RPMI7951 (cell line): ENCODE data around the gene APBA1. TPM values are rescaled to one million over a fixed set of nuclear protein-coding genes. Genes with fewer than 3 reads are reported as not detected.

Source experiments
- DNase-seq: peaks from one replicate; pipeline ENCODE4 v3.0.0-alpha.2; 2012; ENCODE audit warnings: low read depth
- total RNA-seq: library from RNA; depleted of rRNA; stranded (reverse); fragments of >200 nt; shearing (Covaris generic); gene quantifications from 2 replicates; pipeline ENCODE4 v1.2.3, GENCODE V29; 2014; rRNA removed

APBA1 gene
- 0.10 and 0.12 TPM in 2 replicates for total RNA-seq

DNA sequence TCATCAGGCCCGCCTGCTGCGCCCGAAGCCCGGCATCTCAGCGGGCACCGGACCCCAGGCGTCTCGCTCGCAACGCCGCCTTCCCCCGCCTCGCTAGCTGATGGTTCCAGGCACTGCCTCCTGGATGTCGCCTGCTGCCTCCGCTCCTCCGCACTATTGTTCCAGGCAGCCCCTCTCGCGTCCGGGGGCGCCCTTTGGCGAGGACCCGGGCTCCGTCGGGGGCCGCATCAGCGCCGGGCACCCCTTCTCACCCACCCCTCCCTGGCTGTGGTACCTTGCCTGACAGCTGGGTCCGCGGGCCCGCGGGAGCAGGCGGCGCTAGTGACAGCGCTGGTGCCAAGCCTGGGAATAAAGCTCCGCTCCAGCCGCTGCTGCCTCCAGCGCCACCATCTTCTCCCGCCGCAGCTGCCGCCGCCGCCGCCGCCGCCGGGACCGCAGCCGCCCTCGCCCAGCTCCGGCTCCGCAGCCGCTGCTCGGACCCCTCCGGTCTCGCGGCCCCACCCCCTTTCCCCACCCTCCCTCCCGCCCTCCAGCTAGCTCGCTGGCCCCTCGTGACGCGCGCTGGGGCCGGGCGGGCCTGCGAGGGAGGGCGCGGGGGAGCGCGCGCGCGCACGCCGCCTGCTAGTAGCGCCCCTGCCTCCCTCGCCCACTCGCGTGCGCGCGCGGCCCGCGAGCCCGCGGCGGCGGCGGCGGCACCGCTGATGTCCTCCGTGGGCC lies at the start of gene APBA1:
APBA1 (minus strand) TSS at position 493 of the 717 bp plus-strand sequence.
- peak; percentile 43 for DNase-seq

DNA sequence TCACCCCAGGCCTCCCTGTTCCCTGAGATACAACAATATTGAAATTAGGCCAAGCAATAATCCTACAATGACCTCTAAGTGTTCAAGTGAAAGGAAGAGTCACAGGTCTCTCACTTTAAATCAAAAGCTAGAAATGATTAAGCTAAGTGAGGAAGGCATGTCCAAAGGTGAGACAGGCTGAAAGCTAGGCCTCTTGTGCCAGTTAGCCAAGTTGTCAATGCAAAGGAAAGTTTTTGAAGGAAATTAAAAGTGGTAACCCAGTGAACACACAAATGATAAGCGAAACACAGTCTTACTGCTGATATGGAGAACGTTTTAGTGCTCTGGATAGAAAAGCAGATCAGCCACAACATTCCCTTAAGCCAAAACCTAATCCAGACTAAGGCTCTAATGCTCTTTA lies 47.8 kb upstream of the APBA1 start:
- DNase-seq: no peak

DNA sequence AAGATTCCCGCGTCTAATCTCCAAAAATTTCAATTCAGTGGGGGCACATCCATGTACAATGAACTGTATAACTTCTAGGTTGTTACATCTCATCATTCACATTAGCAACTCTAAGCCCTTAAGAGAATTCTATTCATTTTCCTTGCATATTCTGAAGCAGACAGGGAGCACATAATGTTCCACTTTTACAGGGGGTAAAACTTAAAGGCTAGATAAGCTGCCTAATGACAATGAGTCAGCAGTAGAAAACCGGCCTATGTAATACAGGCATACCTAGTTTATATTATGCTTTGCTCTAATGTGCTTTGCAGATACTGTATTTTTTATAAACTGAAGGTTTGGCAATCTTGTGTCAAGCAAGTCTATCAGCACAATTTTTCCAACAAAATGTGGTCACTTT lies 47.2 kb upstream of the APBA1 start:
- DNase-seq: no peak

DNA sequence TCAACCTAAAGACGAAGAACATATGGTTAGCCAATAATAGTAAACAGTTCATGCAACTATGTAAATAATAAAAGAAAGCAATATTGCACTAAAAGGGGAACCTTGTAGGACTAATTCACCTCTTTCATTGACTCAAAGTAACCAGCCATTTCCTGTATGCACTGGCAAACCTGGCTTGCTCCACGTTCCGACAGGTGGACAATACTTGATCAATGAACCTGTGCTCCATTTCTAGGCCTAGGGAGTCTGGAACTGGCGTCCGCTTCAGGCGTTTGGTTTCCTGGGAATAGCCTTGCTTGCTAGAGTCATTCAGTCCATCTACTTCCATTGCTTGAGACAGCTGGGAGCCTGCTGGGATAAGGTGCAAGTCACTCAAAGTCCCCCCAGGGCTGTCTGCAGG lies 46.0 kb upstream of the APBA1 start:
- no peak for DNase-seq

DNA sequence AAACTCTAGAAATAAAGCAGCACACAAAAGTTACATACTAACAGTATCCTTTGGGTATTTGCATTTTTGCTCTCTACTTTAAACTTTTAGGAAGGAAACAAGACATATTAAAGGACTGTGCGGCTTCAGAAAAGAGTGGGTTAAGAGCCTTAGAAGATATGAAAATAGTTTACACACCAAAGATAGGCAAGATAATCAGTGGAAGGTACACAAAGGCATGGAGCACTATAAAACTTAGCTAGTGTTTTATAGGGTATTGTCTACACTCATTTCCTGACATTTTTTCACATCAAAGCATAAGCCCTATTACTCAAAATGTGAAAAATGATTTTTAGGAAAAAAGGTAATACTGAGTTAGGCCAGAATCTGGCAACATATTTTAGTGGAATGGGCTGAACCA lies 43.7 kb upstream of the APBA1 start:
- DNase-seq: no peak

DNA sequence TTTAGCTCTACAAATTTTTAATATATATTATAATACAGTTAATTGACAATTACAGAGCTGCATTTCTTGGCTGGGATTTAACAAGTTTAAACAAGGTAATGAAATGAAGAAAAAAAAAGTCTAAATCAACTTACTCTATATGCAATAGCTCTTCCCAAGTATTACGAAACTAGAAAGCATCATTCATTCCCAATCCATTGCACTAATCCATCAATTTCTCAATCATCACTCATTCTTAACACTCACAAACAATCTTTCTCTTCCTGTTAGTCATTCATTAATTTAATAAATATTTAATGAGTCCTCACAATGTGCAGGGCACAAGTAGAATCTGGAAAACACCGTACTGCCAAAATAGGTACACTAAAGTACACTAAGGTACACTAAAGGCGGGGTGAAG lies 42.9 kb upstream of the APBA1 start:
- DNase-seq: no peak

DNA sequence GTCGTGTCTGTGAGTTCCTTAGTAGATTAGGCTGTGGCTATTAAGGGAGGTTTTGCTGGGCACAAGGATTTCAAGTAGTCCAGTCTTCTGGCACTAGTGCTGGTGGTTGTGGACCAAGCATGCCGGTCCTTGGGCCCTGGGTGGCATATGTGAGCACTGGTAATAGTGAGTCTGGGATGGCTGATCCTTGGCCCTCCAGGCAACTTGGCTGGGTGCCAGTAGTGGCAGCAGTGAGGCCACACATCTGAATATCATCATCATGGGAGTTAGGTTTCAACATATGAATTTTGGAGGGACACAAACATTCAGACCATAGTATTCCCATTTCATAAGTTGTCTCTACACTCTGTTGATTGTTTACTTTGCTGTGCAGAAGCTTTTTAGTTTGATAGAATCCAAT lies 25.3 kb upstream of the APBA1 start:
- DNase-seq: no peak

DNA sequence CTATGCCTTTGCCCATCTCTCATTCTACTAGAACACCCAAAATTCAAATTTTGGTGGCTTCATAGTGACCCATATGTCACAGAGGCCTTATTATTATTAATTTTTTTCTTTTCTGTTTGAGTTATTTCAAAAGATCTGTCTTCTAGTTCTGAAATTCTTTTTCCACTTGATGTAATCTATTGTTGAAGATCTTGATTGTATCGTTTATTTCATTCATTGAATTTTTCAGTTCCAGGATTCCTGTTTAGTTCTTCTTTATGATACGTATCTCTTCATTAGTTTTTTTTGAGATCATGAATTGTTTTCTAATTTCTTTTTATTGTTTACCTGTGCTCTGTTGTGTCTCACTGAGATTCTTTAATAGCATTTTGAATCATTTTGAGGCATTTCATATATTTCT lies 24.6 kb upstream of the APBA1 start:
- DNase-seq: peak; percentile 3

DNA sequence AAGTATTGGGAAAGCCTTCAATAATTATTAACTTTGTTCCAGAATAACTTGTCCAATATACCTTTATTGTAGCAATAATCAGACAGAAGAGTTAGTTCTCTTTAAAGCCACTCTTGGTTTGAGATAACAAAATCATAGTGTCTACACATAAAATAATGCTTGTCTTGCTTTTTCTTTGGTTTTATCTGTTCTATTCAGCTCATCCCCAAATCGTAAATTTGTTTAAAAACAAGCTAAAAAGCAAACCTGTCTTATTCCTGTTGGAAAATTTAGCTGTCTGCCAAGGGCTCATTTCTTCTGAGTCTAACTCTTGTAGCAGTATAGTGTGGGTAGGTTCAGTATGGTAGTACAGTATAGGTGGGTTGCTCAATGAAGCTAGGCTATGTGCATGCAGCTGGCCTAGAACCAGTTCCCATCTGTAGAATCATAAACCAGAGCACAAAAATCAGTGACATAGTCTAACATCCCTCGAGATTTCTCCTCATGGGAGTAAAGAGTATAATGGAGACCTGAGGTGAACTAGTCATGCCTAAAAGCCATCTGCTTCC lies 17.9 kb upstream of the APBA1 start:
- DNase-seq: no peak

DNA sequence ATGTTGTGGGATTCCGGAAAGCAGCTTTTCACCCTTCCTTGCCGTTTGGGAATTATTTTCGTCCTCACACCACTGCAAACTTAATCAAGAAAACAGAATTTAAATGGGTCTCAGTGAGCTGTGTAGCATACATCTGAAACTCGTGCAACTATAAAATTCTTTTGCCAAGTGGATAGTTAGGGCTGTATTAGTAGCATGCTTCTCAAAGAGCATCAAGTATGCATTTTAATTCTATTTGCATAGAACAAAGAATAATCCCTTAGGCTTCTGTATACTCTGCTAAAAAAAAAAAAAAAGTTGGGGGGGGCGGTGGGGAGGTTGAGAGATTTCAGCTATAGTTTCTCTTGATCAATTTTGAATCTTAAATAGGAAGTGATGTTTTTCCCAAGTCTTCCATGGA lies 11.8 kb upstream of the APBA1 start:
- DNase-seq: no peak

DNA sequence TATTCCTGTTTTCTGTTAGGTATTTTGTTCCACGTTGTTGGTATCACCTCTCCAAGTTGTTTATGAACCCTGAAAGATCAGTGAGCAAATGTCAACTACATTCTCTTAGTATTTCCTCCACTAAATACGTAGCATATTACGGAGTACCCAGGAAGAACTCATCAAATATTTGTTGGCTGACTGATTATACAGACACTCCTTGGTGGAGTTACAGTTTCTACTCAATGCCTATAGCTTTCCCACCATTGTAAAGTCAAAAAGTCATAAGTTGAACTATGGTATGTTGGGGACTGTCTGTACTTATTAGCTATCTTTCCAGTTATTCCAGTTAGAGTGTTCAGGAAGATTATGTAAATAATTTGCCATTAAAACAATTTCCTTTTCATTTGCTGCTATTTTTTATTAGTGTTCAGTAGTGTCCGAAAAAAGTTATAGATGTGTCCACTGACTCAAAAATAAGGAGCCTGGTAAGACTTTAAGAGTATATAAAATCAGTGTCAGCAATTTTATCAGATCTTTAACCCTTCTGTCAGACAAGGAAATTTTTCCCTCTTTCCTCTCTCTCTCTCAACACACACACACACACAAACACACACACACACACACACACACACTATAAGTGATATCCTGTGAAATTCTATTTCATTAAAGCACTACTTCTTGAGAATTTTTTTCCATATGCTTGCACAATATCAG lies 6.8 kb upstream of the APBA1 start:
- DNase-seq: no peak

DNA sequence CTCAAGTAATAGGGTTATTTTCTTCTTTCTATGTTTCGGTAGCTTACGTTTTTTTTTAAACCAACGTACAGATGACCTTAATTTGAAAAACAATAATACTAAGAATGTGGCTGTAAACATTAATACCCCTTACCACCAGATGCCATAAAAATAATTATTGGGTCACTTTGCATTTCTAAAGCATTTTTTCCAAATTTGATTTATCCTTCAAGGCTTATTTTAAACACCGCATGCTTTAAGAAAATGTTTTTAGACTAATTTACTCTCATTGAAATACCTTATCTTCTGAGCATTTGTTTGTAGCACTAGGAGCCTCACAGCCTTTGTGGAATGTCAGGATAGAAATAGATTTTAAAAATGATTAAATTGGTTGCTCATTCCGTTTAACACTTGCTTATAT lies 5.8 kb upstream of the APBA1 start:
- DNase-seq: no peak

DNA sequence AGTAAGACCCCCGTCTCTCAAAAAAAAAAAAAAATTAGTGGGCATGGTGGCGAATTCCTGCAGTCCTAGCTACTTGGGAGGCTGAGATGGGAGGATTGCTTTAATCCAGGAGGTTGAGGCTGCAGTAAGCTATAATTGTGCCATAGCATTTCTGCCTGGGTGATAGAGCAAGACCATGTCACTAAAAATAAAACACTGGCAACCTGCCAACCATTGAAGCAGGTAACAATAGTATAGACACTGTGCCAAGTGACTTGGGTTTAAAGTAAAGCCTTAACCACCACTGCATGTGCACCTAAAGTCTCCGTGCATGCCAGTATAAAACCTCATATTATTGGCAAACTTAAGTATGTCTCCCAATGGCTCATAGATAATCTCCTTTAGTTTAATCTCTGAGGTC lies 3.4 kb upstream of the APBA1 start:
- no peak for DNase-seq

DNA sequence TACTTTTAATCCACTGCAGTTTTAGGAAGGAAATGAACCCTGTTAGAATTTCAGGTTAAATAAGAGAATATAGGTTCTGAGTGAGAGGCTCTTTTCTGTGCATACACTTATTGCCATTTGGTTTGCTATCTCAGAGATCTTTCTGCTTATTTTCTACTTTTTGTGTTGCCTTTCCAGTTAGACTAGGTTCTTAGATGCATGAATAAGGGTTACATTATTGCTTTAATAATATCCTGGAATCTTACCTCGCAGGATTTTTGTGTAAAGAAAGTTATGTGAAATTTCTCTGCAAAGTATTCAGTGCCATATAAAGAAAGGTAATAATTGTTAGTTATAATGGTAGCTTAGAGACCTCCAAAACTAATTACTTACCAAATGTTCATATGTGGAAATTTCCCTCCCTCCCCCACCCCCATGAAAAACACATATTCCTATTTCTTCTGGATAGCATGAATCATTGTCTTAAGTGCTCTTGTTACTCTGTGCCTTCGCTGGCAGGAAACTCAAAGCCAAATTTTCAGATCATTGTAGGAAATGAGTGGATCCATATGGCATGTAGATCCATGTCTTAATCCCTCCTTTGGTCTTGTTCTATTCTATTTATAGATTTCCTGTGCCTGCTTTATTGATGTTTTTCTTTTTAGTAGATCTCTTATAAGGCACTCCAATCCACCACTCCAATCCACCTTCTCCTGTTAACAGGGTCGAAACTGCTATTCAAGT lies 2.7 kb upstream of the APBA1 start:
- peak; percentile 50 for DNase-seq

DNA sequence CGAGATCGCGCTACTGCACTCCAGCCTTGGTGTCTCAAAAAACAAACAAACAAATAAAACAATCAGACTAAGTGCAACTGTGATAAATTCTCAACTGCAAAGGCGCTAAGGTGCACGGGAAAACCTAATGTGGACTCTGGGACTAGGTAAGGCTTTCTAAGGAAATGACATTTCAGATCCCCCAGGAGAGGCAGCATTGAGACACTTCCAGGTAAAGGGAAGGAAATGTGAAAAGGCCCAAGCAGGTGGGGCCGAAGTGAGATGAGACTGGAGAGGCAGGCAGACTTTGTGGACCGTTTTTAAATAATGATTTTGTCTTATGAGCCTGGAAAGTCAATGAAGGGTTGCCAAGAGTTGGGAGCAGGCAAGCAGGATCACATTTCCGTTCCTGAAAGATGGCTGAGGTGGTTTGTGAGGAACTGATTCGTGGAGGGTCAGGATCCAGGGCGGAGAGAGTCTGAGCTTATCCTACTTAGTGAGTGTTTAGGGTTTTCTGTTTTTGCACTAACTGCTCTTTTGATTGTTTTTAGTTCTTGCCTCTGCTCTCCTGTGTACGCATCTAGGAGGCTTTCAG lies 2.0 kb upstream of the APBA1 start:
- no peak for DNase-seq

DNA sequence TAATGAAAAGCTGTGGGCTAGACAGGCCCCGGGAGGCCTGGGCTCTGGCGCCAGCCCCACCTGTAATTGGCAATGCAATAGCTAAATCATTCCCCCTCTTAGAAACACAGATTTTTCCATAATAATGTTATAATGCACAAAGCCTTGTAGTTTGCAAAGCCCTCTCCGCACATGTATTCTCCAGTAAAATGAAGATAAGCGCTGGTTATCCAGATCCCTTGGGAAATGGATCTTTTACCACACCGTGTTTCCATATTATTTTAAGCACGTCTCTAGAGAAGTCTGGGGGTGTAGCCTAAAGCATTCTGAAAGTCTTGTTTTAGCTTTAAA lies 1.1 kb upstream of the APBA1 start:
- no peak for DNase-seq

DNA sequence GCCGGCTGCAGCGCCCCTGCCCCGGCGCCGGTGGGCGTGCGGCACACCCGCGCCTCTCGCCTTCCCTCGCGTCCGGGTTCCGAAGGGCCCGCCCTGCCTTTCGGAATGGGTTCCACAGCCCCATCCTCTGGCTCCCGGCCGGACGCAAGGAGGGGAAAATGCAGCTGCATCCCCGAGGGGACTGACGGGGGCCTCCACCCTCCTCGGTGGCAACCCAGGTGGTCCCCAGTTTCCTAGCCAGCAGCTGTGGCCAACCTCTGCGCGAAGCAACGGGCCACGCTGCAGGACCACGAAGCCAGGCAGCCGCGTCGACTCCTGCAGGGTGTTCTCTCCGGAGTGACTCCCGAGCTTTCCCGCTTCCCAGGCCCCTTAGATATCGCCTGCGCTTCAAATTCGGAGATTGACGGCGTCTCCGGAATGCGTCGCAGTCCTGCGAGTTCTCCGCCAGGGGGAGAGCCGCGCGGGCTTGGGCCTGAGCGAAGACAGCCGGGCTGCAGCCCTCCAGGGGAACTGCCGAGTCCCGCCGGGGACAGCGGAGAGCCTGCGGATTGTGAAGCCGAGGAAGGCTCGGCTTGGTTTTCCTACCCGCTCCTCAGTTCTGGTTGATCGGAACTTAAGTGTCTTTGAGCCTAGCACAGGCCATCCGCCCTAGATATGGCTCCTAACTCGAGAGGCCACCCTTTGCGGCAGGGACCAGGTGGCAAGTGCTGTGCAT lies 582 bp upstream of the APBA1 start:
- peak; percentile 79 for DNase-seq

DNA sequence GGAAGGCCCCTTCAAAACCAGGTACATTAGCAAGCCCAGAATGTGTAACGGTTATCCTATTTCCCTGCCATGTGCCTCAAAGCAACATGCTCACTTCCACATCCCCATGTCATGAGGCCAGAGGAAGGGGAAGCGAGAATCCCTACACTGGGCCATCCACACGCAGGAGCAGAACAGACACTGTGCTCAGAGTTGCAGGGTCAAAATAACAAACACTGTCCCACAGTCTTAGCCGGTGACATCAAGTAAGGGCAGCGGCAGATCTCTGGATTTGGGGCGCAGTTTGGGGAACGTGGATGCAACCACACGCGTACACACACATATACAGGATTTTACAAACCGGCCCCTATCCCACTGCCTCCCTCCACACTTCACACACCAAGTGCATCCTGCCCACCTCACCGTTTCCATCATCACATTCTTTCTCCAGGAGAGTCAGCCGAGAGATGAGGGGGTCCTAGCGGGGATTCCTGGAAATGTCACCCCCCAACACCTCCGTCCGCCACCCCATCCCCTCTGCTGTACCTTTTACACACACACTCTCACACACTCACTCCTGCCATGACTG lies 776 bp downstream of the APBA1 start:
- DNase-seq: no peak

DNA sequence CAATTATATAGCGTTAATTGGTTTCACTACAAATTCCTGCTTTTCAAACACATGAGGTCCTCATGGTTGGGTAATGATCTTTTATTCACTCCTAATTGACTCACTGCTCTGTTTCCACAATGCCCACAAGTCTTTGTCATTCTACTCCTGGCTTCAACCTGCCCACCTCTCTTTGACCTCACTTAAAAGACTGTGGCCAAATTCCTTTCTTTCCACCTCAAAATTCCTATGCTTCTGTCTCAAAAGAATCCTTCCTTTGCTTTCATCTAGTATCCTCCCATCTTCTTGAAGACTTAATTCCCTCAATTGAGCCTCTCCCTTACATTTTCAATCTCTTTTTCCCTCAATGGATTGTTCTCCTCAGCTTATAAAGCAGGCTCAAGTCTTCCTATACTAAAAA lies 4.9 kb downstream of the APBA1 start:
- DNase-seq: no peak

DNA sequence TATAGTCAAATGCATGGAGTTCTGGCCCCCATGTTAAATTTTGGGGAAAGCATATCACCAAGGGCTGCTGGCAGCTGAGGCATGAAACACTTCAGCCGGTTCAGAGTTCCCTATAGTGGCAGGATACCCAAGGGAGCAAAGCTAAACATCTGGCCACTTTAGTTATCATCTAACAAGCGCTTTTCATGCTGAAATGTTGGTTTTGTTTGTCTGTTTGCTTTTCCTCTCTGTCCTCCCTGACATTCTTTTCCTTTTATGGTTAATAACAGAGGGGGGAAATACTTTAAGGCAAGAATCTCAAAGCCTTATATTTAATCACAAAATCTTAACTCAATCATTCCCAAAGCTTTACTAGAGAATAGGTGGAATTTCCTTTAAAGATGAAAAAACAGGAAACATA lies 11.9 kb downstream of the APBA1 start:
- DNase-seq: no peak

DNA sequence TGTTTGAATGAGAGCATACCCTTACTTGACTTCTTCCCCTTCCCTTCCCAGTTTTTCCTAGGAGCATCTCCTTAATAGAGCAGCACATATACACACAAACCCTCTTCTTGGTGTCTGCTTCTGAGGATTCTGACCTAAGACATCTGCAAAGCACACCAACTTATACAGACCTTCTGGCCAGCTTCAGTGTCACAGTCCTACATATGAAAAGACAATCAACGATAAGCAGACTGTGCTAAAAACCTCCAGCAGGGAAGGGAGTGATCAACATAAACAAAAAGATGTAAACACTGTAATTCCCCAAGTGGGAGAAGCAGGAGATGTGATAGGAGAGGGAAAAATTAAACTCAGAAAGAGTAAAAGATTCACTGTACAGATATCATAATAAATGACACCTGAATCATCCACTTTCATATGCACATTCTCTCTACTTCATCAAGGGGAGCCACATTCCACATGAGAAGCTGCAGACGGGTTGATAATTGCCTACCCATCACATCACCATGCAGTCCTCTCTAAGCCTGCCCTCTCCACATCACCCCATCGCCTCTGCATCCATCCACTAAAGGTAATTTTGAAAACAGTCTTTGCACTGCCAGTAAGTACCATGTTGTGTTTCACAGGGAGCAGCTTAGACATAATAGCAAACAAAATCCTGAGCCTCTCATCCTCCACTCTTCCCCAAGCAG lies 13.0 kb downstream of the APBA1 start:
- DNase-seq: no peak
